IPS-NIHi7 (cell line): Measurements from ENCODE around the gene ZBTB16.

Experiments used
- DNase-seq: peaks from one replicate; pipeline ENCODE4 v3.0.0; 2012; ENCODE audit warnings: mixed read lengths; ENCODE audit errors: extremely low spot score

Gene ZBTB16

GRCh38 chr11:114213622-114214021 is 154.1 kb downstream of the ZBTB16 start:
- no peak for DNase-seq

GRCh38 chr11:114215428-114215827 is 155.9 kb downstream of the ZBTB16 start:
- DNase-seq: no peak

- DNase-seq: no peak
Measured at GRCh38 chr11:114215871-114216795, 156.6 kb downstream of the ZBTB16 start.

- no peak for DNase-seq
Measured at GRCh38 chr11:114216796-114217180, 157.3 kb downstream of the ZBTB16 start.

- no peak for DNase-seq
Measured at GRCh38 chr11:114218508-114218907, 159.0 kb downstream of the ZBTB16 start.

GRCh38 chr11:114219559-114220349 is 160.2 kb downstream of the ZBTB16 start:
- DNase-seq: peak; percentile 46

GRCh38 chr11:114221037-114221436 is 161.5 kb downstream of the ZBTB16 start:
- no peak for DNase-seq

- DNase-seq: no peak
Measured at GRCh38 chr11:114225661-114226060, 166.2 kb downstream of the ZBTB16 start.

GRCh38 chr11:114226356-114226755 is 166.8 kb downstream of the ZBTB16 start:
- DNase-seq: no peak

- DNase-seq: no peak
Measured at GRCh38 chr11:114228435-114229411, 169.2 kb downstream of the ZBTB16 start.

GRCh38 chr11:114230031-114230704 is 170.7 kb downstream of the ZBTB16 start:
- DNase-seq: no peak

- DNase-seq: no peak
Measured at GRCh38 chr11:114232400-114233059, 173.0 kb downstream of the ZBTB16 start.

- no peak for DNase-seq
Measured at GRCh38 chr11:114233755-114234154, 174.2 kb downstream of the ZBTB16 start.

GRCh38 chr11:114236829-114237228 is 177.3 kb downstream of the ZBTB16 start:
- DNase-seq: no peak

GRCh38 chr11:114237321-114238280 is 178.1 kb downstream of the ZBTB16 start:
- DNase-seq: no peak

GRCh38 chr11:114239753-114240161 is 180.2 kb downstream of the ZBTB16 start:
- DNase-seq: no peak

GRCh38 chr11:114242032-114242431 is 182.5 kb downstream of the ZBTB16 start:
- no peak for DNase-seq

GRCh38 chr11:114243461-114244372 is 184.2 kb downstream of the ZBTB16 start:
- DNase-seq: no peak
